ENCODE results near the gene PDZD7.
A peak's percentile ranks its signal among the peaks of the same experiment; 100 is the strongest.

PDZD7 gene

GRCh38 chr10:101018600-101019439, 12.1 kb downstream of the PDZD7 start:
- DNase-seq (ENCODE audit: low read depth, low spot score): no peak

DNA sequence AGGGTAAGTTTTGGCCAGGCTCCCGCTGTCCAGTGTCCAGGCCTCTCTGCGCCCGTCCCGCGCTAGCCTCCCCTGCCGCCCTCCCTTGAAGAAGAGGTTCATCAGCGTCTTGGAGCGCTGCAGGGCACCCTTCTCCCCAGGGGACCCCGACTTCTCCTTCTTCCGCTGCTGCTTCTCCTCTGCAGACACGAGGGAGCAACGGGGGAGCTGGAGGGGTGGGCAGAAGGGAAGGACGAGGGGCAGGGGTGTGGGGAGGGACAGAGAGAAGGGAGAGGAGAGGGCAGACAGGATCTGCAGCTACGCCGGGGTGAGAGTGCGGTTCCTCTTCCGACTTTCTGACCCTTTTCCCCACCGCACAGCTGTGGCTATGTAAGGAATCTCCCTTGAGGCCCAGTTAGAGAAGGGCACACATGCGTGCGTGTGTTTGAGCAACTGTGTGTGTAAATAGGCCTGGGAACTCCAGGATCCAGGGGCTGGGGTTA, 12.8 kb downstream of the PDZD7 start:
- DNase-seq (ENCODE audit: low read depth, low spot score): no peak

DNA sequence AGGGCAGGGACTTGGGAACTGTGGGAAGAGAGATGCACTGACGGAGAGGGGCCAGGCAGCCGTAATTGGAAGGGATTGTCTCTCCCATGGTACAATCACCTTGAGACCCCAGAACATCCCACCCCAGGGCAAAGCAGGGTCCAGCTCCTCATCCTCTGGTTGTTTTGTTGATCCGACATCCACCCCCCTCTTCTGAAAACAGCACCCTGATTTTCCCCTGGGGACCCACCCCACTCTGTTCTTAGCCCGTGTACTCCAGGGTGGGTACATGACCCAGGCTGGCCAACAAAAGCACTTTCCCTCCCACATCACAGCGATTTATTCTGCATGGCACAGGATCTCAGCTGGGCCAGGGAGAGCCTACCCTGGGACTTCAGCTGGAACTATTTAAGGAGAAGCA, 14.1 kb downstream of the PDZD7 start:
- no peak for DNase-seq (ENCODE audit: low read depth, low spot score)

DNA sequence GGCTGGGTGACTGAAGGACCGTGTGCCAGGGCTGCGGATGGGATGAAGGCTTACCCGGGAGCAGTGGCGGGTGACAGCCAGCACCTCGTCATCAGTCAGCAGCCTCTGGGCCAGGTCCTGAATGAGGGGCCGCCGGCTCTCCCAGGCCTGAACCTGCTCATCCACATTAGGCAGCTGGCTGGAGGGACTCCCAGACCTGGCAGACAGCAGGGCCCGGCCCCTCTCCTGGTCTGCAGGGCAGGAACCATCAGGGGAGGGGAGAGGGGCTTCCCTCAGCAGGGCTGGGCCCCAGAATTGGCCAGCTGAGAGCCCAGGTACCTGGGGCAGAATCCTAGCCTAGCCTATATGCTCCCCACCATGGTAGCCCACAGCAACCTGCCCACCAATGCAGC, 15.4 kb downstream of the PDZD7 start:
- no peak for DNase-seq (ENCODE audit: low read depth, low spot score)

DNA sequence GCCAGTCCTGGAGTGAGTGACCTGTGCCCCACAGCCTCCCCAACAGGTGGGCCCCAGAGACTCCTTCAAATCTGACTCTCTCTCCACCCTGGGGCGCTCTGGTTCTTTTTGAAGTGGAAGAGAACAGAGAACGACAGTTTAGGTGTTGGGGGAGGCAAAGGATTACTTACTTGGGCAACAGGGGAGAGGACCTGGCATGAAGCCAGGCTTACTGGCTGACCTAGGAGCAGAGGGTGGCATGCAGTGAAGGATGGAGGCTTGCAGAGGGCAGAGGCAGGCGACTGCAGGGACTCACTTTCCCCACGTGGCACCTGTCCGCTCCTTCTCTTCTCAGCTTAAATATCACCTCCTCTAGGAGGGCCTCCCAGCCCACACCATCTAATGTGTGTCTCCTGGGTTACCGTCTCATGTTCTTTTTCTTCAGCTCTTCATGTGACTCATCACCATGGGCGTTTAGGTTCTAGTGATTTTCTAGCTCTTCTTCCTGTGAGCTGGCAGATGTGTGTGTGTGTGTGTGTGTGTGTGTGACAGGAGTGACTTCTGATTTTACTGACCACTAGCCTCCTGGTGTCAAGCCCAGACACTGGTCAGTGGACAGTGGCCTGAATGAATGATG, 15.9 kb downstream of the PDZD7 start:
- no peak for DNase-seq (ENCODE audit: low read depth, low spot score)

GRCh38 chr10:101014230-101014884, 16.6 kb downstream of the PDZD7 start:
- DNase-seq (ENCODE audit: low read depth, low spot score): no peak

GRCh38 chr10:101013365-101013825, 17.5 kb downstream of the PDZD7 start:
- DNase-seq (ENCODE audit: low read depth, low spot score): no peak

- DNase-seq (ENCODE audit: low read depth, low spot score): peak; percentile 69
Observed at GRCh38 chr10:101012525-101013364, 18.2 kb downstream of the PDZD7 start.

- no peak for DNase-seq (ENCODE audit: low read depth, low spot score)
Observed at GRCh38 chr10:101011517-101012423, 19.2 kb downstream of the PDZD7 start.

- DNase-seq (ENCODE audit: low read depth, low spot score): no peak
Observed at GRCh38 chr10:101010329-101010728, 20.6 kb downstream of the PDZD7 start.

DNA sequence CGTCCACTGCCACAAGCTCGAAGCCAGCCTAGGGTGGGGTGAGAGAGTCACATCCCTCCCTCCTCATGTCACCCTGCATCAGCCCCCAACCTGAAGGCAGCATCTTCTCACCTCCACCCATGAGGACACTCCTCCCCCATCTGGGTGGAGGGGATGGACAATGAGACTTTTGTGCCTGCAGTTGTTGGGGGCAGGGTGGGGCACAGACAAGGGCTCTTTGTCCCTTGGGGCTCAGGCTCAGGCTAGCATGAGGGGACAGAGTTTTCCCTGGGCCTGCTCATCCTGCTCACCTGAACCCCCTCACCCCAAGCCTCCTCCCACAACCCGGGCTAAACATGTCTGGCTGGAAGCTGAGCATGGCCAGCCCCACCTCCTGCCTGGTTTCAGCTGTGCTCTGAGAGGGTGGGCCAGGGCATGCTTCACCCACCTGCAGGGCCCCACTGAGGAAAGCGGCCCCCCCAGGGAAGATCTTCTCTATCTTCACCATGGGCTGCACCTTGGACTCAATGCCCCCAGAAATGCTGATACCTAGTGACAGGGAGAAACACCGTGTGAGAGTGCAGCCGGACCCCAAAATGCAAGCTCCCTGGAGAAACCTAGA, 22.0 kb downstream of the PDZD7 start:
- no peak for DNase-seq (ENCODE audit: low read depth, low spot score)

DNA sequence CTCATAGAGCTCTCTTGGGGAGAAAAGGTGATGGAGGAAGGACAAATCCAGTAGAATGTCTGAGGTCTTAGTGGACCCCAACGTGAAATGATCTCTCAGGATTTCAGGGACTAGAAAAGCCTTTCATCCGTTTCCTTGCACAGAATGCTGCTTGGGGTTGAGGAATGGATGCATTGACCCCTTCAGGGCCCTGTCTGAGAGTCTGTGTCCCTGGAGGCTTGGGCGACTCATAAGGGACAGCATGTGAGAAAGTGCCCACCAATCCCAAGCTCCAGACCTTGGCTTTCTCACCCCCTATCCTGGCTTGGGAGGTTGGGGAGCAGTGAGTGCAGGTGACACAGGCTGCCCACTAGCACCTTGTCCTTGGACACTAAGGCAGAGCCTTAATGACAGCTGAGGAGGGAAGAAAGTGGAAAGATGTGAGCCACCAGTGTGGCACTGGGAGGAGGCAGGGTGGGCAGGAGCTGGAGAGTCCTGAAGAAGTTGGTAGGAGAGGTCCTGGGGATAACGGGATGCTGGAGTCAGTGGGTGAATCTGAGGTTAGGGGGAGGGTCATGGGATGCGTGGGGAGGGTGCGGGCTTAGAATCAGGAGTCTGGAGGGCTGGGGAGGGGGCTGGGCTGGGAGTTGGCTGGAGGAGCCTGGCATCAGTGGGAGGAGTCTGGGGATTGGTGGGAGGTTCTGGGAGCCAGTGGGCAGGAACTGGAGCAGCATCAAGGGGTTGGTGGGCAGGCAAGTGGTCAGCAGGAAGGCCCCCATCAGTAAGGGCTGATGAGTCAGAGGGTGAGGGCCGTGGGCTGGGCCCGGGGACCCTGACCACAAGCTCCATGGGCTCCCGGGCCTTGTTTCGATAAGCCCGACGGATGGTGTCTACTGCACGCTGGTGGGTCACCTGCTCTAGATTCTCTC, 22.8 kb downstream of the PDZD7 start:
- DNase-seq (ENCODE audit: low read depth, low spot score): no peak

GRCh38 chr10:101007099-101007711, 23.7 kb downstream of the PDZD7 start:
- DNase-seq (ENCODE audit: low read depth, low spot score): no peak

DNA sequence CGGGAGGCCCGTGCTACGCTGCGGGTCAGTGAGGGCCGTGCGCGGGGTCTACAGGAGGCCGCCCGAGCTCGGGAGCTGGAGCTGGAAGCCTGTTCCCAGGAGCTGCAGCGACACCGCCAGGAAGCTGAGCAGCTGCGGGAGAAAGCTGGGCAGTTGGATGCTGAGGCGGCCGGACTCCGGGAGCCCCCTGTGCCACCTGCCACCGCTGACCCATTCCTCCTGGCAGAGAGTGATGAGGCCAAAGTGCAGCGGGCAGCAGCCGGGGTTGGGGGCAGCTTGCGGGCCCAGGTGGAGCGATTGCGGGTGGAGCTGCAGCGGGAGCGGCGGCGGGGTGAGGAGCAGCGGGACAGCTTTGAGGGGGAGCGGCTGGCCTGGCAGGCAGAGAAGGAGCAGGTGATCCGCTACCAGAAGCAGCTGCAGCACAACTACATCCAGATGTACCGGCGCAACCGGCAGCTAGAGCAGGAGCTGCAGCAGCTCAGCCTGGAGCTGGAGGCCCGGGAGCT, 24.3 kb downstream of the PDZD7 start:
- DNase-seq (ENCODE audit: low read depth, low spot score): no peak

DNA sequence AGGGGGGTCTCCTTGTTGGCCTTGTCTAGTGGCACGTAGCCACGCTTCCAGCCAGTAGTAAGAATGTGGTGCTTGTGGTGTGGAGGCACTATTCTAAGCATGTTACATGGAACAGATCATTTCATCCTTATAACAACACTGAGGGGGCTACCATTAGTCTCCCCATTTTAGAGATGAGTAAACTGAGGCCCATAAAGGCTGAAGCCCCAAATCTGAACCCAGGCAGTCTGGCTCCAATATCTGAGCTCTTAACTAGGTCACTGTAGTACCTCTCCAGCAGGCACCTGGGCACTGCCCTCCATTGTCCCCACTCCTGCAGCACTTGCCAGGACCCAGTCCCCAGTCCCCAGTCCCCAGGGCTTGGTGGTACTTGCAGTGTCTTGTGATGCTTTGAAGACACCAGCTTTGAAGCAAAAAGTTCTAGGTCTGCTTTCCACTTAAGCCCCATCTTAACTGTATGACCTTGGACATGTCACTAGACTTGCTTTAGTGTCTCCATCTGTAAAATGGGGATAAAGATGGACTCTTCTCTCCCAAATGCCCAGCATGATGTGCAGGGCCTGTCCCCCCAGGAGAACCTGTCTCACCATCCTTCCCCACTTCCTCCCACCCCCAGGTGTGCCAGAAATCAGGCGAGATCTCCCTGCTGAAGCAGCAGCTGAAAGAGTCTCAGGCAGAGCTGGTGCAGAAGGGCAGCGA, 24.9 kb downstream of the PDZD7 start:
- DNase-seq (ENCODE audit: low read depth, low spot score): no peak

DNA sequence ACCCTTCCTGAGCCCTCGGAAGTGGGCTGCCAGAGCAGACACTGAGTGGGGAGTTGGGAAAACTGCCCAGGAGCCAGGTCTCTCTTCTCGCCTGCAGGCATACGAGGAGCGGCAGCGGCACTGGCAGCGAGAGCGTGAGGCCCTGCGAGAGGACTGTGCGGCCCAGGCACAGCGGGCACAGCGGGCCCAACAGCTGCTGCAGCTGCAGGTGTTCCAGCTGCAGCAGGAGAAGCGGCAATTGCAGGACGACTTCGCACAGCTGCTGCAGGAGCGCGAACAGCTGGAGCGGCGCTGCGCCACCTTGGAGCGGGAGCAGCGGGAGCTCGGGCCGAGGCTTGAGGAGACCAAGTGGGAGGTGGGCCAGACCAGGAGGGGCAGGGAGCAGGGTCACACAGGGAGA, 25.6 kb downstream of the PDZD7 start:
- no peak for DNase-seq (ENCODE audit: low read depth, low spot score)

- DNase-seq (ENCODE audit: low read depth, low spot score): no peak
Observed at GRCh38 chr10:101003639-101004206, 27.2 kb downstream of the PDZD7 start.

Measured in activated CD4-positive, CD25-positive, alpha-beta regulatory T cell treated with anti-CD3 and anti-CD28 coated beads, Interleukin-2, amount 50 U/mL, for 16 hours (primary cell).